Measurements from ENCODE around the gene NUP93. TPM values are rescaled to one million over a fixed set of nuclear protein-coding genes. Genes with fewer than 3 reads are reported as not detected.

NUP93 gene
- total RNA-seq, 2 donors from 2014 or later = 146 to 149 TPM

- Mint-ChIP-seq H3K27me3 (ENCODE audit: insufficient read depth) (no peaks in the 10 kb centered on the region), H3K4me3 (no peak overlapping the region), H3K27ac (no peak overlapping the region), H3K4me1 (peaks cover 3% of the 10 kb centered on the region), H3K36me3 (ENCODE audit: low read depth) (peaks cover 57% of the 10 kb centered on the region), H3K9me3 (no peaks in the 10 kb centered on the region)
- TF ChIP-seq CTCF (conservative IDR thresholded peaks at IDR 0.05) = no peak
- H3K9ac ChIP-seq (ENCODE audit: extremely low read depth, low read length, poor library complexity, severe bottlenecking) = no peak overlapping the region
- no peaks in the 10 kb centered on the region for H3K27me3 ChIP-seq (ENCODE audit: control insufficient read depth, insufficient read depth, low read length, poor library complexity, severe bottlenecking)
- H3K9me3 ChIP-seq (ENCODE audit: control insufficient read depth, low read length) = no peaks in the 10 kb centered on the region
- H3K4me3 ChIP-seq (ENCODE audit: low read length) = no peak overlapping the region
- no peak overlapping the region for H3K27ac ChIP-seq (ENCODE audit: low read depth, low read length)
- H3K36me3 ChIP-seq (ENCODE audit: control insufficient read depth, insufficient read depth, low read length) = peaks cover 47% of the 10 kb centered on the region
- 96 to 100% methylated on average over 4 to 6 of the region's 6 CpGs for WGBS, 2 experiments (ENCODE audit: insufficient coverage in 1 of 2, insufficient read length in 1 of 2)
- no peak for DNase-seq
- no peaks in the 10 kb centered on the region for H3K4me1 ChIP-seq (ENCODE audit: control insufficient read depth, insufficient read depth, low read length)
Observed at GRCh38 chr16:56844056-56844455, 114.1 kb downstream of the NUP93 start.

GRCh38 chr16:56847173-56847910 lies 117.4 kb downstream of the NUP93 start:
- peaks cover 6% of the 10 kb centered on the region for H3K4me1 ChIP-seq (ENCODE audit: control insufficient read depth, insufficient read depth, low read length)
- Mint-ChIP-seq H3K36me3 (ENCODE audit: low read depth) (peaks cover 28% of the 10 kb centered on the region), H3K27ac (no peak overlapping the region), H3K27me3 (ENCODE audit: insufficient read depth) (no peaks in the 10 kb centered on the region), H3K9me3 (no peaks in the 10 kb centered on the region), H3K4me1 (peaks cover 20% of the 10 kb centered on the region), H3K4me3 (no peak overlapping the region)
- H3K9ac ChIP-seq (ENCODE audit: extremely low read depth, low read length, poor library complexity, severe bottlenecking) = no peak overlapping the region
- no peaks in the 10 kb centered on the region for H3K27me3 ChIP-seq (ENCODE audit: control insufficient read depth, insufficient read depth, low read length, poor library complexity, severe bottlenecking)
- no peak for TF ChIP-seq CTCF (conservative IDR thresholded peaks at IDR 0.05)
- no peak overlapping the region for H3K4me3 ChIP-seq (ENCODE audit: low read length)
- H3K27ac ChIP-seq (ENCODE audit: low read depth, low read length) = no peak overlapping the region
- no peak for DNase-seq
- WGBS, 2 experiments (ENCODE audit: insufficient coverage in 1 of 2, insufficient read length in 1 of 2) = 92 to 93% methylated on average over 9 of the region's 9 CpGs
- H3K9me3 ChIP-seq (ENCODE audit: control insufficient read depth, low read length) = no peaks in the 10 kb centered on the region
- H3K36me3 ChIP-seq (ENCODE audit: control insufficient read depth, insufficient read depth, low read length) = peaks cover 25% of the 10 kb centered on the region

DNA sequence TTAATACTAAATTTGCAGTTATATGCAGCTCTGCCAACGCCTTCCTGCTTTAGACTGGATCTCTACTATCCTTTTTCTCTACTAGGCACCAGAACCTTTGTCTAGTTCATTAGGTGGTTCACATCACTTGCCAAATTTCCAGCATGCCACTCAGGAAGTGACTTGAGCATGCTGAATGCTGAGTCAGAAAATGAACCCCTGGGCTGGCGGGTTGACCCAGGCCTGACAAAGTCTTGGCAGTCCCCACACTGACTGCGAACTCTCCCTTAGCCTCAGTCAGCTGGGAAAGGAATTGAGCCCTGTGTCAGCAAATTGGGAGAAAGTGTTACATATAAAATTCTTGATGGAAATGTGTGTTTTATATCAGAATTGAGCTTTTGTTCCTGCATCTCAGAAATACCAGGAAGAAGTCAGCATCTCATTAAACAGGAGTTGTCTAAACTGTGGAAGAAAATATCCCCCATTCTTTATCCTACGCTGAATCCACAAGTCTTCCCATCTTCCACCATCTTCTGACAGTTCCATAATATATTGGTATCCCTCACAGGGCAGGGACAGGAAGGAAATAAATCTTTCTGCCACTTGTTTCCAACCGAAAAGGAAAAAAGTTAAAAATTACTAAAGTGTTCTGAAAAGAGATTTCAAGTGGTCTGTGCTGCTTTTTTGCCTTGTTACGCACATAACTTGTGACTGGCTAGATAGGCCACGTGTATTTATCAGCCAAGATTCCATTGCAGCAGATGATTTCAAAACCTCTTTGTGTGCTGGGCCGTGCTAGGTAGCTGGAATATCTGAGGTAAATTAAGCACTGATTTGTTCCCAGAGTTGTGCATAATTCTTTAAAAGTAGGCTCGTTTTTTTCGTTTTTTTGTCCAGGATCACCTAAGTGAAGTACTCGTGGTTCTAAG lies 118.4 kb downstream of the NUP93 start:
- H3K27me3 ChIP-seq (ENCODE audit: control insufficient read depth, insufficient read depth, low read length, poor library complexity, severe bottlenecking) = no peaks in the 10 kb centered on the region
- H3K4me3 Mint-ChIP-seq = no peak overlapping the region
- peaks cover 20% of the 10 kb centered on the region for H3K4me1 Mint-ChIP-seq
- H3K9me3 ChIP-seq (ENCODE audit: control insufficient read depth, low read length) = no peaks in the 10 kb centered on the region
- no peaks in the 10 kb centered on the region for H3K9me3 Mint-ChIP-seq
- H3K27me3 Mint-ChIP-seq (ENCODE audit: insufficient read depth) = no peaks in the 10 kb centered on the region
- H3K9ac ChIP-seq (ENCODE audit: extremely low read depth, low read length, poor library complexity, severe bottlenecking) = no peak overlapping the region
- H3K36me3 ChIP-seq (ENCODE audit: control insufficient read depth, insufficient read depth, low read length) = peaks cover 16% of the 10 kb centered on the region
- H3K4me1 ChIP-seq (ENCODE audit: control insufficient read depth, insufficient read depth, low read length) = peaks cover 6% of the 10 kb centered on the region
- no peak overlapping the region for H3K27ac Mint-ChIP-seq
- 90 to 92% methylated on average over 11 of the region's 11 CpGs for WGBS, 2 experiments (ENCODE audit: insufficient coverage in 1 of 2, insufficient read length in 1 of 2)
- no peak overlapping the region for H3K4me3 ChIP-seq (ENCODE audit: low read length)
- no peak overlapping the region for H3K27ac ChIP-seq (ENCODE audit: low read depth, low read length)
- DNase-seq = no peak
- peaks cover 18% of the 10 kb centered on the region for H3K36me3 Mint-ChIP-seq (ENCODE audit: low read depth)
- TF ChIP-seq CTCF (conservative IDR thresholded peaks at IDR 0.05) = no peak
